ENCODE results near the gene FMO5. TPM values are rescaled to one million over a fixed set of nuclear protein-coding genes. Genes with fewer than 3 reads are reported as not detected.
A peak's percentile ranks its signal among the peaks of the same experiment; 100 is the strongest.

The FMO5 gene
- 3.5 TPM for total RNA-seq

- H3K4me1 ChIP-seq (ENCODE audit: insufficient read depth, low read length) = peaks cover 17% of the 10 kb centered on the region
- no peaks in the 10 kb centered on the region for H3K9me3 ChIP-seq (ENCODE audit: low read depth, low read length)
- peak within 1 kb of the TSS; percentile 65 for H3K4me3 ChIP-seq (ENCODE audit: low read length)
- no peaks in the 10 kb centered on the region for H3K27me3 ChIP-seq (ENCODE audit: insufficient read depth, low read length)
Measured at GRCh38 chr1:147225193-147225730, at the start of gene FMO5. FMO5 (minus strand) TSS chr1:147225339; CDS start chr1:147225029, 310 bp downstream.

GRCh38 chr1:147273409-147274336 lies 48.5 kb upstream of the FMO5 start:
- Histone ChIP-seq H3K4me3 (ENCODE audit: low read length) (no peak overlapping the region), H3K27me3 (ENCODE audit: insufficient read depth, low read length) (no peaks in the 10 kb centered on the region), H3K9me3 (ENCODE audit: low read depth, low read length) (no peaks in the 10 kb centered on the region), H3K4me1 (ENCODE audit: insufficient read depth, low read length) (no peaks in the 10 kb centered on the region)

- no peaks in the 10 kb centered on the region for H3K4me1 ChIP-seq (ENCODE audit: insufficient read depth, low read length)
- H3K27me3 ChIP-seq (ENCODE audit: insufficient read depth, low read length) = no peaks in the 10 kb centered on the region
- H3K4me3 ChIP-seq (ENCODE audit: low read length) = no peak overlapping the region
- H3K9me3 ChIP-seq (ENCODE audit: low read depth, low read length) = no peaks in the 10 kb centered on the region
Measured at GRCh38 chr1:147272042-147272441, 46.9 kb upstream of the FMO5 start.

GRCh38 chr1:147270721-147271120 lies 45.6 kb upstream of the FMO5 start:
- Histone ChIP-seq H3K4me3 (ENCODE audit: low read length) (no peak overlapping the region), H3K9me3 (ENCODE audit: low read depth, low read length) (no peaks in the 10 kb centered on the region), H3K4me1 (ENCODE audit: insufficient read depth, low read length) (no peaks in the 10 kb centered on the region), H3K27me3 (ENCODE audit: insufficient read depth, low read length) (no peaks in the 10 kb centered on the region)

GRCh38 chr1:147267711-147268110 lies 42.6 kb upstream of the FMO5 start:
- Histone ChIP-seq H3K27me3 (ENCODE audit: insufficient read depth, low read length) (no peaks in the 10 kb centered on the region), H3K9me3 (ENCODE audit: low read depth, low read length) (no peaks in the 10 kb centered on the region), H3K4me1 (ENCODE audit: insufficient read depth, low read length) (no peaks in the 10 kb centered on the region), H3K4me3 (ENCODE audit: low read length) (no peak overlapping the region)

GRCh38 chr1:147266381-147266780 lies 41.2 kb upstream of the FMO5 start:
- no peaks in the 10 kb centered on the region for H3K9me3 ChIP-seq (ENCODE audit: low read depth, low read length)
- no peaks in the 10 kb centered on the region for H3K4me1 ChIP-seq (ENCODE audit: insufficient read depth, low read length)

GRCh38 chr1:147264158-147264768 lies 39.1 kb upstream of the FMO5 start:
- no peaks in the 10 kb centered on the region for H3K4me1 ChIP-seq (ENCODE audit: insufficient read depth, low read length)
- no peak overlapping the region for H3K4me3 ChIP-seq (ENCODE audit: low read length)
- H3K27me3 ChIP-seq (ENCODE audit: insufficient read depth, low read length) = no peaks in the 10 kb centered on the region
- no peaks in the 10 kb centered on the region for H3K9me3 ChIP-seq (ENCODE audit: low read depth, low read length)

More at GRCh38 chr1:147266381-147266780, 41.2 kb upstream of the FMO5 start:
- H3K27me3 ChIP-seq (ENCODE audit: insufficient read depth, low read length) = no peaks in the 10 kb centered on the region
- no peak overlapping the region for H3K4me3 ChIP-seq (ENCODE audit: low read length)

GRCh38 chr1:147260956-147261355 lies 35.8 kb upstream of the FMO5 start:
- no peaks in the 10 kb centered on the region for H3K27me3 ChIP-seq (ENCODE audit: insufficient read depth, low read length)
- no peaks in the 10 kb centered on the region for H3K9me3 ChIP-seq (ENCODE audit: low read depth, low read length)
- H3K4me1 ChIP-seq (ENCODE audit: insufficient read depth, low read length) = no peaks in the 10 kb centered on the region
- no peak overlapping the region for H3K4me3 ChIP-seq (ENCODE audit: low read length)

- Histone ChIP-seq H3K4me3 (ENCODE audit: low read length) (no peak overlapping the region), H3K9me3 (ENCODE audit: low read depth, low read length) (no peaks in the 10 kb centered on the region), H3K4me1 (ENCODE audit: insufficient read depth, low read length) (peaks cover 5% of the 10 kb centered on the region), H3K27me3 (ENCODE audit: insufficient read depth, low read length) (no peaks in the 10 kb centered on the region)
Measured at GRCh38 chr1:147252540-147252939, 27.4 kb upstream of the FMO5 start.

GRCh38 chr1:147247656-147248238 lies 22.6 kb upstream of the FMO5 start:
- peaks cover 35% of the 10 kb centered on the region for H3K4me1 ChIP-seq (ENCODE audit: insufficient read depth, low read length)
- H3K9me3 ChIP-seq (ENCODE audit: low read depth, low read length) = no peaks in the 10 kb centered on the region
- H3K27me3 ChIP-seq (ENCODE audit: insufficient read depth, low read length) = no peaks in the 10 kb centered on the region
- H3K4me3 ChIP-seq (ENCODE audit: low read length) = no peak overlapping the region

GRCh38 chr1:147246910-147247655 lies 21.9 kb upstream of the FMO5 start:
- Histone ChIP-seq H3K9me3 (ENCODE audit: low read depth, low read length) (no peaks in the 10 kb centered on the region), H3K4me3 (ENCODE audit: low read length) (no peak overlapping the region), H3K27me3 (ENCODE audit: insufficient read depth, low read length) (no peaks in the 10 kb centered on the region), H3K4me1 (ENCODE audit: insufficient read depth, low read length) (peaks cover 38% of the 10 kb centered on the region)

- Histone ChIP-seq H3K4me3 (ENCODE audit: low read length) (no peak overlapping the region), H3K27me3 (ENCODE audit: insufficient read depth, low read length) (no peaks in the 10 kb centered on the region), H3K4me1 (ENCODE audit: insufficient read depth, low read length) (peaks cover 41% of the 10 kb centered on the region), H3K9me3 (ENCODE audit: low read depth, low read length) (no peaks in the 10 kb centered on the region)
Measured at GRCh38 chr1:147246044-147246690, 21.0 kb upstream of the FMO5 start.

GRCh38 chr1:147245586-147246021 lies 20.5 kb upstream of the FMO5 start:
- H3K4me3 ChIP-seq (ENCODE audit: low read length) = no peak overlapping the region
- no peaks in the 10 kb centered on the region for H3K27me3 ChIP-seq (ENCODE audit: insufficient read depth, low read length)
- peaks cover 41% of the 10 kb centered on the region for H3K4me1 ChIP-seq (ENCODE audit: insufficient read depth, low read length)
- H3K9me3 ChIP-seq (ENCODE audit: low read depth, low read length) = no peaks in the 10 kb centered on the region

GRCh38 chr1:147245129-147245528 lies 20.0 kb upstream of the FMO5 start:
- Histone ChIP-seq H3K4me1 (ENCODE audit: insufficient read depth, low read length) (peaks cover 41% of the 10 kb centered on the region), H3K27me3 (ENCODE audit: insufficient read depth, low read length) (no peaks in the 10 kb centered on the region), H3K9me3 (ENCODE audit: low read depth, low read length) (no peaks in the 10 kb centered on the region), H3K4me3 (ENCODE audit: low read length) (no peak overlapping the region)
